ENCODE results near the gene SNED1. TPM values are rescaled to one million over a fixed set of nuclear protein-coding genes. Genes with fewer than 3 reads are reported as not detected.
A peak's percentile ranks its signal among the peaks of the same experiment; 100 is the strongest.

The SNED1 gene
- total RNA-seq: 7.4 TPM
- long read RNA-seq, partial matches to known transcripts: 3 of 6 reads
- long read RNA-seq, other reads (novel, unspliced or antisense): 3 of 6 reads

DNA sequence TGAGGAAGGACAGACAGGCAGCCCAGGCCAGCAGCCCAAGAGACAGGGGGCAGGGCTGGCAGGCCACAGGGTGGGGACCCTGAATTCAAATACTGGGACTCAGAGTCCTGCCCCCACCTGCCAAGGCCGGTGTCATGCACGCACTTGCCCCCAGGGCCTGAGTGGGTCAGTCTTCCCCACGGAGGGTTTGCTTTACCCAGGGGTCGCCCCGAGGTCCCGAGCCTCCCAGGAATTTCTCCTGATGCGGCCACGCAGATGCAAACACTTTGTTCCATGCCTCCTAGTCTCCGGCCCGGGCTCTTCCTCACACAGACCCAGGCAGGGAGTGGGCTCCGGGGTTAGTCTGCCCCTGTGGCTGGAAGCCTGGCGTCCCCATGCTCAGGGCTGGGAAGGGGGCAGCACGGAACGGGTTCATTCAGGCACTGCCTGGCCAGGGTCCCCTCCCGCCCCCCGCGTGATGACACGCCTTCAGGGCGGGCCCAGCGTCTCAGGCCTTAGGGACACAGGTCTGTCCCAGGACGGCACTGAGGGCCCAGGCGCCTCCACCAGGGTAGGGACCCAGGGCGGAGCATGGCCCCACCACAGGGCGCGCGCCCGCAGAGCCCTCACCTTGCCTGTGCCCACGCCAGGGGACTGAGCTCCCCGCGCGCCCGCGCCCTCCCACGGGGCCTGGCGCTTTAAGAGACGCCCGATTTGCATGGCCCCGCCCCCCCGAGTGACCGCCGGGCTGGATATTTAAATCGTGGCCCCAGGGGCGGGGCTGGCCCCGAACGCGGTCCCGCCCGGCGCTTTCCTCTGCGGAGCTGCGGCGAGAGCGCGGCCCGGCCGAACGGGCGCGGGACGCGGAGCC lies at the start of gene SNED1:
SNED1 (plus strand) TSS at position 763 of the 850 bp plus-strand sequence. CDS start 220 bp downstream, outside the sequence.
- DNase-seq (peak; percentile 95), ATAC-seq (peak; percentile 91)
- intact Hi-C loops (cut with micrococcal nuclease): no loop called here

- ATAC-seq (no peak), DNase-seq (peak; percentile 15)
- intact Hi-C loops (cut with micrococcal nuclease): no loop called here
These were observed 49.3 kb upstream of the SNED1 start for GRCh38 chr2:240948905-240949790.

DNA sequence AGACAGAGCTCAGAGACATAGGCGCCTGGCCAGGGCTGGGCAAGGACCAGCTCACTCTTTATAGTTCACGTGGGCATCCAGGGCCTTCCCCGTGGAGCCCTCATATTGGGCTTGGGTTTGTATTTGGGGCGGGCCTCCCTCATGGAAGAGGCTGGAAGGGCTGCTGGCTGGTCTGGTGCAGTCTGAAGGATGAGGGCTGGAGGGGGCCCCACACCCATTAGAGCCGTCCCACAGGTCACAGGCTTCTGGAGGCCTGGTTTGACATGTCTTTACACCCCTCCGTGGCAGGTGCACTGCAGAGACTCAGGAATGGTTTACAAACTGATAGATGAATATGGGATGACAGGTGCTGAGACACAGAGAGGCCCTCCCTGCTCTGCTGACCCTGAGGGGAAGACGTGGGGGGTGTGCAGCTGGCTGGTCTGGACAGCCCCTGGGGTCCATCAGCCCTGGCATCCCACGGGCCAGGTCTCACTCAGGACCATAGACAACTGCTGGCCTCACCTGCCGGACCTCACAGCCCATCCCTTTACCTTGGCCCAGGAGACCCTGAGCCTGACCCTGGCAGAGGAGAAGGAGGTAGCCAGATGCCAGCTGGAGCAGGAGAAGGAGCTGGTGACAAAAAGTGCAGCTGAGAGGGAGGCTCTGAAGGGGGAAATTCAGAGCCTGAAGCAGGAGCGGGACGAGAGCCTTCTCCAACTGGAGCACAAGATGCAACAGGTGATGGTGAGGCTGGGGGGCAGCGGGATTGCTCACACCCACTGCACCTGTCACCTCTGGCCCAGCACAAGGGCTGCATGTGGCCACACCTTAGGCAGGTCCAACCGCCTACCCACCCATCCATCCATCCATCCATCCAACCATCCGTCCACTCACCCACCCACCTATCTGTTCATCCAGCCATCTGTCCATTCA lies 48.4 kb upstream of the SNED1 start:
- intact Hi-C loops (cut with micrococcal nuclease): no loop called here
- DNase-seq (no peak), ATAC-seq (no peak)

DNA sequence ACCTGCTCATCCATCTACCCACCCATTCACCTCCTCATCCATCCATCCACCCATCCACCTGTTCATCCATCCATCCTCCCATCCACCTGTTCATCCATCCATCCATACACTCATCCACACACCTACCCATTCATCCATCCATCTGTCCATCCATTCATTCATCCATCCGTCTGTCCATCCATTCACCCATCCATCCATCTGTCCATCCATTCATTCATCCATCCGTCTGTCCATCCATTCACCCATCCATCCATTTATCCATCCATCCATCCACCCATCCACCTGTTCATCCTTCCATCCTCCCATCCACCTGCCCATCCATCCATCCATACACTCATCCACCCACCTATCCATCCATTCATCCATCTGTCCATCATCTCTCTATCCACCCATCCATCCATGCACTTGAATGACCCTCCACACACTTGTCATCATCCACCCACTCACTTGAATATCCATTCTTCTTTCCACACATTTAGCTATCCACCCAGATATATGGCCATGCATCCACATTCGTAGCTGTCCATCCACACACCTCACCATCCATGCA lies 47.3 kb upstream of the SNED1 start:
- no peak for ATAC-seq
- DNase-seq: no peak
- intact Hi-C loops (cut with micrococcal nuclease): no loop called here

DNA sequence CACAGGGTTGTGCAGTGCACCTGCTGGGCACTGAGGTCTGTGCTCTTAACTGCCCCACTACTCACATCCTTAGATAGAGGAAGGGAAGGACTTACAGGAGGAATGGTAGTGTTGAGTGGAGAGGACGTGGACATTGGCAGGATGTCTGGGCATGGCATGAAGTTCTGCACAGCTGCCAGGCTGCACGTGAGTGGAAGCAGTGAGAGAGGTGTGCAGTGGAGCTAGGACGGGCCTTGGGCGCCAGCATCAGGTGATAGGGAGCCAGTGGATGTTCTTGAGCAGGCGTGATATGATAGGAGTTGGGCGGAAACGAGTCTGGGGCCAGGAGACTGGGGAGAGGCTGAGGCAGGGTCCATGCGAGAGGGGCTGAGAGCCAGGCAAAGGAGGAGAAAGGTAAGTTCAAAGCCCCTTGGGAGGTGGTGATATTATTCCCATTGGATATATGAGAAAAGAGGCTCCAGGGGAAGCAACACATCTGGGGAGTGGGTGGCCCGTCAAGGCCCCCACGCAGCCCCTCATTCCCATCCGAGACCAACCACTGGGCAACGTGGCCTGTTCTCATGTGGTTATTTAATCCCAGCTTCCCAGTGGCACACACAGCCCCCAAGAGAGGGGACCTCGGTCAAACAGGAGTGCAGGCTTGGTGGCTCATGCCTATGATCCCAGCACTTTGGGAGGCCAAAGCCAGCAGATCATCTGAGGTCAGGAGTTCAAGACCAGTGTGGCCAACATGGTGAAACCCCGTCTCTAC lies 45.7 kb upstream of the SNED1 start:
- peak; percentile 96 for ATAC-seq
- intact Hi-C loops (cut with micrococcal nuclease): no loop called here
- peak; percentile 83 for DNase-seq

GRCh38 chr2:240953426-240954410 lies 44.7 kb upstream of the SNED1 start:
- ATAC-seq: no peak

DNA sequence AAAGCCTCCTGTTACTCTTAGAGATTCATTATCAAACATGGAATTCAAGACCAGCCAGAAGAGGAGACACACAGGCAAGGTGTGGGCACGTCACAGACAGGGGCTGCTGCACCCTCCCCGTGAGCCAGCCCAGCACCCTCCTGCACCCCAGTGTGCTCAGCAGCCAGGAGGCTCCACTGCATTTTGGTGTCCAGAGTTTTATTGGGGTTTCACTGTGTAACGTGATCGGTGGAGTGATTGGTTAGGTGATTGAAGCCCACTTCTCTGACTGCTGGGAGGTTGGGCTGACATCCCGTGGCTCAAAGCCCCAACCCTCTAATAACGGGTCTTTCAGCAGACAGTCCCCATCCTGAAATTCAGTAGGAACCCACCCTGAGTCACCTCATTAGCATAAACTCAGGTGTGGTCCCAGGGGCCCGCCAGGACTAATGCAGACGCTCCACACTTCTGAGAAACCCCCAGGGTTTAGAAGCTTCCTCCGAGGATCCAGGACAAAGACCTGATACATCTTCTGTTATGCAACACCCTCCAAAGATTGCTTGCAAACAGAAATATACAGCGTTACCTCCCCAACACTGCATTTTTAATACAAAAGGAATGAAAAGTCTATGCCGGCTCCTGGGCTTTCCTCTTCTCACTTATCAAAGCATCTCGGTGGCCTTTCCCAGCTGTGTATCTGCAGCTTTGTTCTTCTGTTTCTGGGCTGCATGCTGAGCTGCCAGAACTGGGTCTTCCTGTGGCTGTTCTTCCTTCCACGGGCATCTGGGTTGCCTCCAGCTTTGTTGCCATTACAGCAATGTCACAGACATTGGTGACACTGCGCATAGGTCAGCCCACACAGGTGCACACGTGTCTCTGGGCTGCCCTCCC lies 43.7 kb upstream of the SNED1 start:
- ATAC-seq: no peak

More at GRCh38 chr2:240953426-240954410, 44.7 kb upstream of the SNED1 start:
- DNase-seq: no peak
- intact Hi-C loops (cut with micrococcal nuclease): no loop called here

DNA sequence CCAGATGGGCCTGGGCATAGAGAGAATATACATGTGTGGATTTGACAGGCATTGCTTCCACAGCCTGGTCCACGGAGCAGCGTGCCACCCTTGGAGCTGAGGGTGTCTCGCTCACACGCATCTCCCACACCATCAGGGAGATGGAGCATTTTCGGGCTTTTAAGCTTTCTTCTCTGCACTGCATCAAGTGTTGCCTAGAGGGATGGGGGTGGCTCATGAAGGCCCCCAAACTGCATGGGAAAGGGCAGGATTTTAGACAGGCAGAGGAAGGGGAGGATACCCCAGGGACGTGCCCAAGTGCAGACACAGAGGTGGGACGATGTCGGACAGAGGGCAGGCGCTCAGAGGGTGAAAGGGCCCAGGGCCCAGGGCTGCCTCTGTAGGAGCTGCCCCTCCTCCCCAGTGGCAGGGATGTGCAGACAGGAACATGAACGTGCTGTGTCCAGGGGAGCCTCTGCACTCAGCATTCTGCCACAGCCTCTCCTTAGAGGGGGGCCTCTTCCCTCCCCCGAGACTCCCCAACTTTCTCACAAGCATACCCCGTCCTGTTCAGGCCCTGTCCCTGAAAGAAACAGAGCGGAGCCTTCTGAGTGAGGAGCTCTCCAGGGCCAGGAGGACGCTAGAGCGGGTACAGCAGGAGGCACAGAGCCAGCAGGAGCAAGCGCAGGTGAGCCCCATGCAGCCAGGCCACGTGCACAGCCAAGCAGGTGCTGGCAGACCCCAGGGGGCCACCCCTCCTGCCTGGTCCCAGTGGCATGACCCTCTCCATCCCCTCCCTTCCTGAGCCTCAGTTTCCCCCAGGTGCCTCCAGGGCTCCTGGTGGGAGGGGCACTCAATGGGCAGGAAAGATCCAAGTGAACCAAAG lies 42.9 kb upstream of the SNED1 start:
- DNase-seq (no peak), ATAC-seq (no peak)
- intact Hi-C loops (cut with micrococcal nuclease): no loop called here

More for the DNA sequence above, 43.7 kb upstream of the SNED1 start:
- DNase-seq: no peak
- intact Hi-C loops (cut with micrococcal nuclease): no loop called here

DNA sequence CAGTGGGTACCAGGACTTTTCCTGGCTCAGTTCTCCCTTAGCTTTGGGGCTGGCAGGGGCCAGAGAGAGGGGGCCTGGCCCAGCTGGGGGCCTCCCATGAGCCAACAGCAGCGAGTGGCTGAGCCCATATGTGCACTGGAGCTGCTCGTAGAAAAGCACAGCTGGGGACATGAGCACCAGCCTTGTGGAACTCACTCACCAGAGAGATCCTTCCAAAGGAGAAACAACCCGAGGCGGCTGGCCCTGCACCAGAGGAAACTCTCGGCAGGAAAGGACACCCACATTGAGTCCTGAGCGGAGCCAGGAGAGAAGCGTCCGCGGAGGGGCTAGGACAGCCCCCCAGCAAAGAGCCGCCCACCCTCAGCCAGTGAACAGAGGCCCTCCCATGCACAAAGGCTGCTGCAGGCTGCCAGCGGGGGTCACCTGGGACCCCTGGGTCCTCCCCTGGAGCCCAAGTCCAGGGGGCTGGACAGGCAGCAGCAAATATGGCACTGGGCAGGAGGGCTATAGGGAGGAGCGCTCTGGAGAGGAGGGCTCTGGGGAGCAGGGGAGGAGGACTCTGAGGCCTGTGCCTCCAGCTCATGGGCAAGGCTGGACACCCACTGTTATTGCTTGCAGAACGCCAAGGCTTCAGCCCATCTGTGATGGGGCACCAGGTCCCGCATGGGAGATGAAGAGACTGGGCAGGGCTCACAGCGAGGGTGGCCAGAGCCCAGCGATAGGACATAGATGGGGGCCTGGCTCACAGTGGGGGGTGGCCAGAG lies 42.1 kb upstream of the SNED1 start:
- peak; percentile 23 for DNase-seq
- intact Hi-C loops (cut with micrococcal nuclease): no loop called here
- no peak for ATAC-seq

DNA sequence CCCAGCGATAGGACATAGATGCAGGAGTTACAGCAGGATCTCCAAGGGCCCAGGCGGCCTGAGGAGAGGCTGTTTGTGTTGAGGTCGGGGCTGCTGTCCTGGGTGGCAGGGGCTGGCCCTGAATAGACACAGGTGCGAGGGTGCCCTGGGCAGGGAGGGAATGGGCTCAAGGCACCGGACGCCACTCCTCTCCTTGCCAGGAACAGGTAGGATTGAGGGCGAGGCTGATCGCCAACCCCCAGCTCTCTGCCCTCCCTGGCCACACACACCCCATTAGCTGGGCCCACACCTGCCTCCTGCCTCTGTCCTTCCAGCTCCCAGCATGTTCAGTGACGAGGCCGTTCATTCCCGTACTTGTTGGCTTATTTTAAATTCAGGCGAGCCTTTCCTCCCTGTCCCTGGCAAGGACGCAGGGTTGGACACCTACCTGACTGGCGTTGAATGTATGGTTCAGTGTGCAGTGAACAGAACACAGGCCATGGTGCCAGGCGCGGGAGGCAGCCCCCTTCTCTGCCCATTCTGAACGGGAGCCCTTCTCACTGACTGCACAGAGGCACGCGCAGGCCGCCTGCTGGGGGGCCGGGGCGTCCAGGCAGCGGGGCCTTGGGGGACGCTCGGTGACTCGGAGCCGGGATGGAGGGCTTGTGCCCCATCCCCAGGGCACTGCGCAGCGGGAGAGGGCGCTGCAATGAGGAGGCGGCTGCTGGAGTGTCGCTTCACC lies 41.3 kb upstream of the SNED1 start:
- no peak for ATAC-seq
- DNase-seq: no peak
- intact Hi-C loops (cut with micrococcal nuclease): no loop called here

- peak; percentile 45 for DNase-seq
- peak; percentile 46 for ATAC-seq
- intact Hi-C loops (cut with micrococcal nuclease): no loop called here
These were observed 40.6 kb upstream of the SNED1 start for GRCh38 chr2:240957656-240958365.

DNA sequence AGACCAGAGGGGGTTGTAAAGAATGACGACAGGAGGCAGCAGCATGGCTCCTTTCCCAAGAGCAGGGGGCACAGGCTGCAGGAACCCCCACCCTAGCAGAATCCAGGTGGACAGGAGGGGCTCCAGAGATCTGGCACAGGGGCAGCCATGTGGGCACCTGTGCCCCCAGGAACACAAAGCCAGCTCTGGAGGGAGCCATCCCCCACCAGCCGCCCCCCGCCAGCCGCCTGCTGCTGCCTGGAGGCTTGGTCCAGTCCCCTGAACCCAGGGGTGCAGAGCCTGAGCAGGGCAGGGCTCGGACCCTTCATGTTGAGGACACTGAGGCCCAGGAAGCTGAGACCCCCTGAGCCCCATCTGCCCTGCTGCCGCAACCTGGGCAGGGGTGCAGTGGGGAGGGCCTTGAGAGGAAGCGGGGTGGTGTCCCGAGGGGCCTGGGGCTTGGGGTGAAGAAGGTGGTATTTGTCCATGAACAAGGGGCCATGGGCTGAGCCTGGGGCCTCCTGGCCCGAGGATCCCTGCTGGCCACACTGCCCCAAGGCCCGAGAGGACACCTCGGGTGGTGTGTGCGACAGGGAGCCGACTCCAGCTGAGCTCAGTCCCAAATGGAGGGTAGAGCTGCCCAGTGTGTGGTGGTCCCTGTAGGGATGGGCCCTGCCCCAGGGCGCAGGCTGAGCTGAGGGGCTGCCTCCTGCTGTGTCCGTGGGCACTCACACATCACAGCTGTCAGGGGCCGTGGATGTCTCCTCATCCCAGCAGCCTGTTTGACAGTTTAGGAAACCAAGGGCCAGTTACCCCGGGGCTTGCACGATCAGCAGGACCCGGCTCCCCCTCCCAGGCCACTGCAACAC lies 39.8 kb upstream of the SNED1 start:
- intact Hi-C loops (cut with micrococcal nuclease): no loop called here
- ATAC-seq (no peak), DNase-seq (peak; percentile 27)

Measured in left ventricle myocardium superior (tissue), 1 donor.